Measurements from ENCODE around the gene PAK1. TPM values are rescaled to one million over a fixed set of nuclear protein-coding genes. Genes with fewer than 3 reads are reported as not detected.

The PAK1 gene
- polyA plus RNA-seq, 3 donors: 128 to 195 (median 134) TPM

DNA sequence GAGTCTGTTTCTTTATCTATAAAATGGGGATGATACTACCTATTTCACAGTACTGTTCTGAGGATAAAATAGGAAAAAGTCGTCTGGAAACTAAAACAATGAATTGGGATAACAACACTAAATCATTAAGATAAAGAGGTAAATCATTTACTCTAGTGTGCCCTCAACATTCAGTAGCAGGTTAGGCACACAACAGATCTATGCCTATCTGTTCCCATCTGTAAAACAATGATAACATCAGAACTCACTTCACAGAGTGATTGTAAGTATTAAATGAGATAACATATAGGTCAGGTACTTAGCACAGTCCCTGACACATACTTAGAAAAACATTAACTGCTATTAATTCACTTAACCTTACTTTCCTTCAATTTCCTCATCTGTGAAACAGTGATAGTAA, 36.9 kb downstream of the PAK1 start:
- H3K36me3 Mint-ChIP-seq: no peaks in the 10 kb centered on the region
- Histone ChIP-seq H3K9me3 (replicated peaks in 1 of 2; ENCODE audit: control insufficient read depth in 1 of 2, insufficient read depth in 1 of 2, low read length in 2 of 2) (no peaks in the 10 kb centered on the region), H3K27me3 (ENCODE audit: control insufficient read depth in 2 of 2, insufficient read depth in 2 of 2, low read length in 2 of 2) (no peaks in the 10 kb centered on the region), H2AFZ (ENCODE audit: insufficient read depth, low read depth, low read length, poor library complexity, severe bottlenecking) (no peak overlapping the region), H3K36me3 (replicated peaks in 1 of 2; ENCODE audit: control insufficient read depth in 1 of 2, insufficient read depth in 2 of 2, low read length in 2 of 2) (no peaks in the 10 kb centered on the region), H3K27ac (ENCODE audit: low read depth in 1 of 2, low read length in 2 of 2) (no peak overlapping the region), H4K20me1 (ENCODE audit: insufficient read depth, low read length) (no peaks in the 10 kb centered on the region), H3K4me1 (ENCODE audit: control insufficient read depth in 1 of 2, insufficient read depth in 2 of 2, low read length in 2 of 2) (peaks cover 38 to 46% of the 10 kb centered on the region in 2 donors), H3K79me2 (ENCODE audit: insufficient read depth, low read length) (peaks cover 9% of the 10 kb centered on the region), H3K9ac (ENCODE audit: insufficient read depth, low read length, poor library complexity, severe bottlenecking) (no peak overlapping the region), H3K4me3 (replicated peaks in 1 of 3; ENCODE audit: low read depth in 2 of 3, low read length in 3 of 3) (no peak overlapping the region), H3K4me2 (replicated peaks; ENCODE audit: extremely low read depth, low read length, poor library complexity, severe bottlenecking) (no peak overlapping the region)
- no peak overlapping the region for H3K27ac Mint-ChIP-seq
- intact Hi-C loops (cut with micrococcal nuclease): no loop called here
- no peaks in the 10 kb centered on the region for H3K9me3 Mint-ChIP-seq
- H3K27me3 Mint-ChIP-seq (ENCODE audit: low read depth in 3 of 3): peaks cover 0 to 3% (median 0%) of the 10 kb centered on the region in 3 donors
- H3K4me3 Mint-ChIP-seq: no peak overlapping the region
- H3K4me1 Mint-ChIP-seq: peaks cover 55% of the 10 kb centered on the region
- DNase-seq: no peak
- no CpG with 5 or more reads among the region's 1 CpG for WGBS (ENCODE audit: insufficient coverage)
- TF ChIP-seq, protein P1, sequence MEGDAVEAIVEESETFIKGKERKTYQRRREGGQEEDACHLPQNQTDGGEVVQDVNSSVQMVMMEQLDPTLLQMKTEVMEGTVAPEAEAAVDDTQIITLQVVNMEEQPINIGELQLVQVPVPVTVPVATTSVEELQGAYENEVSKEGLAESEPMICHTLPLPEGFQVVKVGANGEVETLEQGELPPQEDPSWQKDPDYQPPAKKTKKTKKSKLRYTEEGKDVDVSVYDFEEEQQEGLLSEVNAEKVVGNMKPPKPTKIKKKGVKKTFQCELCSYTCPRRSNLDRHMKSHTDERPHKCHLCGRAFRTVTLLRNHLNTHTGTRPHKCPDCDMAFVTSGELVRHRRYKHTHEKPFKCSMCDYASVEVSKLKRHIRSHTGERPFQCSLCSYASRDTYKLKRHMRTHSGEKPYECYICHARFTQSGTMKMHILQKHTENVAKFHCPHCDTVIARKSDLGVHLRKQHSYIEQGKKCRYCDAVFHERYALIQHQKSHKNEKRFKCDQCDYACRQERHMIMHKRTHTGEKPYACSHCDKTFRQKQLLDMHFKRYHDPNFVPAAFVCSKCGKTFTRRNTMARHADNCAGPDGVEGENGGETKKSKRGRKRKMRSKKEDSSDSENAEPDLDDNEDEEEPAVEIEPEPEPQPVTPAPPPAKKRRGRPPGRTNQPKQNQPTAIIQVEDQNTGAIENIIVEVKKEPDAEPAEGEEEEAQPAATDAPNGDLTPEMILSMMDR (IDR thresholded peaks at IDR 0.05): no peak

DNA sequence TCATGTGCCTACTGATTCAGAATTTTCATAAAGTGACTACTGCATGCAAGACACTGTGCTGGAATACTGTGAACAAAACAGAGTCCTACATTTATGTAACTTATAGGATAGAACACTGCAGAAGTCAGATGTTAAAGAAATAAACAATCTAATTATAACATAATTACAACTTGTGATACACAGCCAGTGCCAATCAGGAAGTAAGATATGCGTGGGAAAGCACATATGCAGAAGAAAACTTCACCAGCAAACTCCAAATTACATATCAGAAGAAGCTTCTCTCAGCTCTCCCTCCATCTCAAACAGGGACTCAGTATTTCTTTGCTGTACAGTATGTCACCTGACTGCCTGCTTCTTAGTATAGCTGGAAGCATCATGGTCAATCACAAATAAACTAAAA, 37.4 kb downstream of the PAK1 start:
- H3K4me3 ChIP-seq (replicated peaks in 1 of 3; ENCODE audit: low read depth in 2 of 3, low read length in 3 of 3): no peak overlapping the region
- H3K27me3 Mint-ChIP-seq (ENCODE audit: low read depth in 3 of 3): peaks cover 0 to 3% (median 0%) of the 10 kb centered on the region in 3 donors
- H3K9ac ChIP-seq (ENCODE audit: insufficient read depth, low read length, poor library complexity, severe bottlenecking): no peak overlapping the region
- H3K4me1 Mint-ChIP-seq: peaks cover 52% of the 10 kb centered on the region
- no peak for DNase-seq
- H3K9me3 Mint-ChIP-seq: no peaks in the 10 kb centered on the region
- no peaks in the 10 kb centered on the region for H3K9me3 ChIP-seq (replicated peaks in 1 of 2; ENCODE audit: control insufficient read depth in 1 of 2, insufficient read depth in 1 of 2, low read length in 2 of 2)
- H3K4me2 ChIP-seq (replicated peaks; ENCODE audit: extremely low read depth, low read length, poor library complexity, severe bottlenecking): peak overlapping the region; percentile 40
- H3K36me3 Mint-ChIP-seq: no peaks in the 10 kb centered on the region
- H4K20me1 ChIP-seq (ENCODE audit: insufficient read depth, low read length): no peaks in the 10 kb centered on the region
- H3K4me3 Mint-ChIP-seq: no peak overlapping the region
- H3K27ac Mint-ChIP-seq: no peak overlapping the region
- H3K27ac ChIP-seq (ENCODE audit: low read depth in 1 of 2, low read length in 2 of 2): peak overlapping the region in 1 of 2 donors; percentile 34
- no CpG with 5 or more reads among the region's 1 CpG for WGBS (ENCODE audit: insufficient coverage)
- TF ChIP-seq, protein P1 (IDR thresholded peaks at IDR 0.05): no peak
- intact Hi-C loops (cut with micrococcal nuclease): no loop called here
- H3K79me2 ChIP-seq (ENCODE audit: insufficient read depth, low read length): peaks cover 9% of the 10 kb centered on the region
- H3K36me3 ChIP-seq (replicated peaks in 1 of 2; ENCODE audit: control insufficient read depth in 1 of 2, insufficient read depth in 2 of 2, low read length in 2 of 2): no peaks in the 10 kb centered on the region
- no peaks in the 10 kb centered on the region for H3K27me3 ChIP-seq (ENCODE audit: control insufficient read depth in 2 of 2, insufficient read depth in 2 of 2, low read length in 2 of 2)
- H2AFZ ChIP-seq (ENCODE audit: insufficient read depth, low read depth, low read length, poor library complexity, severe bottlenecking): no peak overlapping the region
- H3K4me1 ChIP-seq (ENCODE audit: control insufficient read depth in 1 of 2, insufficient read depth in 2 of 2, low read length in 2 of 2): peaks cover 33 to 42% of the 10 kb centered on the region in 2 donors
